GM18873 (cell line): Measurements from ENCODE around the gene FAM131C.
"Not testable (repeated sequence)": the region's sequence is repeated elsewhere in the genome, so short reads cannot be mapped to it uniquely, and the experiment has no call there.

Experiments used
- ATAC-seq: cut with Tn5 transposase; IDR thresholded peaks from one replicate; pipeline ENCODE4 v1.9.1; 2021; ENCODE audit warnings: mild to moderate bottlenecking, moderate library complexity, moderate number of reproducible peaks; ENCODE audit not compliant: unreplicated experiment, low FRiP score

Gene FAM131C

DNA sequence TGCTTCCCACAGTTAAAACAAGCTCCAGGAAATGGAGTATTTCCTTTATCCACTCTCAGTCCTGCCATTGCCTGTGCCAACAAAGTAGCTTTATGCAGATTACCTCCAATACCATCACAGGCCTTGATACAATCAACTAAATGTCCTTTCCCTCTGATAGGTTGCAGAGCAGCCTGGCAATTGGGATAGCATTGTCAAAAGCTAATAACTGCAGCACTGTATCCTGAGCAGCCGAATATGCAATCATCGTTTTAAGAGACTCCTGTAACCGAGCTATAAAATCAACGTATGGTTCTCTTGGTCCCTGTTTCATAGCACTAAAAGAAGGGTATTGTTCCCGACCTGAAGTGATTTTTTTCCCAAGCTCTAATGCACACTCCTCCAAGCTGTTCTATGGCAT lies 33.6 kb upstream of the FAM131C start:
- ATAC-seq, result not testable (repeated sequence)

DNA sequence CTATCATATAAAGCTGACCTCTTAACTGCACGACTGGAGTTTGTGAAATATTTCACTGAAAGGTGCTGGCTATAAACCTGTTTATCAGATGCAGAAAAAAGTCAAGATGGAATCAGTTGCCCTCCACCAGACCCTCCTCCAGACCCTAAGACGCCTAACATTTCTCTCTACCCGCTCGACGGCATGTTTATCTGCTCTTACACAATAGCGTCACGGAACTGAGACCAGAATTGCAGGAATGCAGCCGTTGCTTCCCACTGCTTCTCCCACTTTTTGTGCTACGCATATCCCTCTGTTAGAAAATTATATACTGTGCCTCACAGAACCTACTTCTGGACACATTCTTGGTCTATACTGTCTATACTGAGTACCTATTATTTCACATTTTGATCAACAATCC lies 28.2 kb upstream of the FAM131C start:
- ATAC-seq, result no peak

DNA sequence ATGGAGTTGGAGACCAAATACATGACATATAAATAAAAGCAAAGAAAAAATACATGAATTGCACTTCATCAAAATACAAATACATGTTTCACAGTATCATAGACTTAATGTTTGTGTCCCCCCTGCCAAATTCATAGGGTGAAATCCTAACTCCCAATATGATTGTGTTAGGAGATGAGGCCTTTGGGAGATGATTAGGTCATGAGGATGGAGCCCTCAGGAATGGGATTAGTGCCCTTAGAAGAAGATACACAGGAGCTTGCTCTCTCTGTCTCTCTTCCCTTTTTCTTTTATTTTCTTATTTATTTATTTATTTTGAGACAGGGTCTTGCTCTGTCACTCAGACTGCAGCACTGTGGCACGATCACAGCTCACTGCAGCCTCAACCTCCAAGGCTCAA lies 26.0 kb upstream of the FAM131C start:
- ATAC-seq, result no peak

DNA sequence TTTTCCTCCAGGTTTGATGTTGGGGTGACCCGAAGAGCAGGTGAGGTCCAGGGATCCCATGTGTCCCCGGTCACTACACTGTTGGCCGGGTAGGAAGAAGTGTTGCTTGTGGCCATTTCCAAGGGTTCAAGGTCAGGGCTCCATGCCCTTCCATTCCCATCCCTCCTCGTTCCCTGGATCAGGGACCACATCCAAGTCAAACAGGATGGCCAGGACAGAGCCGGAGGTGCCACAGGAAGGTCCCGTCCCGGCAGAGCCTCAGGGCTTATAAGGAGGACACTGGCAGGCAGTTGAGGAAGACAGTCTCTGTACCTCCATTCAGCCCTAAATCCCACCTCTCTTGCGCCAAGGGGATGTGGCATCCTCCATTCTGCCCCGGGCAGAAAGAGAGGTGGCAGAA lies 22.0 kb upstream of the FAM131C start:
- ATAC-seq, result no peak

DNA sequence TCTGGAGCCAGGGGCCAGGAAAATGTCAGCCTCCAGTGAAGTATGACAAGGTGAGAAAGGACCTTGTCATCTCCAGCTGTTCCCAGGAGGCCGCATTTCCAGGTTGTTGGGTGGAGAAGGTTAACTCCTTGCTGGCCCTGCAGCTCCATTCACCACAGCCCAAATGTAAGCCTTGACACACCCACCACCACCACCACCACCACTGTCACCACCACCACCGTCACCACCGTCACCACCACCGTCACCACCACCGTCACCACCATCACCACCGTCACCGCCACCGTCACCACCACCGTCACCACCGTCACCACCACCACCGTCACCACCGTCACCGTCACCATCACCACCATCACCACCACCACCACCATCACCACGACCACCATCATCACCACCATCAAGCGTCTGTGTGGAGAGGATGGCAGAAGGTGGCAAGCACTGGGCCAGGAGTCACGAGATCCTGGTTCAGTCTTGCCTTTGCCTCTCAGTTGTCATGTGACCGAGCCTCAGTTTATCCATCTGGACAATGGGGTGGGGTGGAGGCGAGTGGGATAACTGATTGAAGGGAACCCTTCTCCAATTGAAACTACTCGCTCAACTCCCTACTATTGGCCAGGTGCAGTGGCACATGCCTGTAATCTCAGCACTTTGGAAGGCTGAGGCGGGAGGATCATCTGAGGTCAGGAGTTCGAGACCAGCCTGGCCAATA lies 21.2 kb upstream of the FAM131C start:
- no peak for ATAC-seq

DNA sequence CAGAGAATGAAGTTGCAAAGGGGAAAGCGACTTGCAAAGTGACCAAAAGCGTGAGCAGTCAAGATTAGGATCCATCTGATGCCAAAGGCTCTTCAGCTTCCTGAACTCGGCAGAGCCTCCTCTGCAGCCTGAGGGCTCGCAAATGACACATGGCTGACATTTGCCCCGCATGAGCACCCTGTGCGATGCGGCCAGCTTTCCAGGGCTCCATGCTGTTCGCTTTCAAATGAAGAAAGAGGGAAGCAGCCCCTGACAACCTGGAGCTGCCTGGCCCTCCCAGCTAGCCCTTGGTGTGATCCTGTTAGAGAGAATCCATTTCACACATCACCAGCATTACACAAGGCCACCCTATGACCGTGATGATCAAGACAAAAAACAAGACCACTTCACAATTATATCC lies 20.2 kb upstream of the FAM131C start:
- ATAC-seq, result no peak

DNA sequence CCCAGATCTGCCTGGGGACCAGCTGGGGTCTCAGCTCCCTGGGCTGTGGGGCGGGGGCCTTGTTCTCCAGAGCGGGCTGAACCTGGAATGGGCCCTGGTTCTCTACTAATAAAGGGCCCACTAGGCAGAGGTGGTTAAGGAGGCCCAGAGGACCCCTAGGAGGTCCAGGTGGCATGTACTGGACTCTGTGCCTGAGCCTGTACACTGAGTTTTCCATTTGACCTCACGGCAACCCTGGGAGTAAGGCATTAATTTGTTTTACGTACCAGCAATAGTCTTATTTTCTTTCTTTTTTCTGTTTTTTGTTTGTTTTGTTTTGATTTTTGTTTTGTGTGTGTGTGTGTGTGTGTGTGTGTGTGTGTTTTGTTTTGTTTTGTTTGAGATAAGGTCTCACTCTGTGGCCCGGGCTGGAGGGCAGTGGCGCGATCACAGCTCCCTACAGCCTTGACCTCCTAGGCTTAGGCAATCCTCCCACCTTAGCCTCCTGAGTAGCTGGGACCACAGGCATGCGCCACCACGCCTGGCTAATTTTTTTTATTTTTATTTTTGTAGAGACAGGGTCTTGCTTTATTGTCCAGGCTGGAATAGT lies 19.6 kb upstream of the FAM131C start:
- ATAC-seq, result no peak

DNA sequence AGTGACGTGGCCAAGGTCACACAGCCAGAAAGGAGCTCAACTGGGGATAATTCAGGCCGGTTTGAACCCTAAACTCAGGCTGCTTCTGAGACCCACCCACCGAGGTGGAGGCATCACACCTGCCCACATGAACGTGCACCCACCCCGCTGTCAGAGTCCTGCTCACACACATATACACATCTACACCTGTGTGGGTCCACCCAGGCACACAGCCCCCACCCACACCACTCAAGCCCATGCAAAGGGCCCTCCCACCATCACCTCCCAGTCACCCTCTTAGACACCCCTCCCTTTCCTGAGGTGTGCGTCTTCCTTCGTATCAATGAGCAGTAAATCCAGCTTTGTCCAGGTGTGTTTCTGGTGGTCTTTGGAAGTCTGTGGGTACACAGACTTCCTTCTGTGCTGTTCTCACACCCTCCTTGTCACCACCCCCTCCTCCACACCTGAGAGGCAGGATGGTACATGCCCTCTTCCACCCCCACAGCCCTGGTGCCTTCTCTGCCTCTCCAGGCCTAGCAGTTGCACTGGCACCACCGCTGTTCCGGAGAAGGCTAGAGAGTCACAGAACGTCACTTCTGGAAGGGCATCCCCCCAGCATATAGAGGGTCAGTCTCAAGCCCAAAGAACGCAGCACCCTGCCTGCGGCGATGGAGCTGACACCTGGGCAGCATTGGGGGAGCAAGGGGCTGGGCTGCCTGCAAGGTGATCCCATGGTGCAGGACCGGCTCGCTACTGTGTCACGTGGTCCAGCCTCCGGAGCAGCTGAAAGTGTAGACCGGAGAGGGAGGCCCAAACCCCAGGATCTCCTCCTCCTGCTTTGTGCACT lies 18.9 kb upstream of the FAM131C start:
- ATAC-seq, result no peak

DNA sequence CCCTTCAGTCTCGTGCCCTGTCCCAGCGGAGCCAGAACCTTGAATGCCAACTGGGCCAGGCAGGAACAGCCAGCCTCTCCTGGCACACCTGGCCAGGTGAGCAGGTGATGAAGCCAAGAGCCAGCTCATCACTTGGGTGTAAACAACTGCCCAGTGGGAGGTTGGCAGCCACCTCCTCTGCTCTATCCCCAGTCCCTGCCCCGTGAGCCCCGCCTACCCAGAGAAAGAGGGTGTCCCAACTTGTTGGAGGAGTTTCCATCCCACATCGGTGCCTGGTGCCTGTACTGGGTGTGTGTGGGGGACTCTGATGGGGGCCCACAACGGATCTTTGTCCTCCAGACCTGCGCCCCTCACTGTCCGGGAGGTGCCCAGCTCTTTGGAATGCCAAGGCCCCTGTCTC lies 17.8 kb upstream of the FAM131C start:
- ATAC-seq, result no peak

DNA sequence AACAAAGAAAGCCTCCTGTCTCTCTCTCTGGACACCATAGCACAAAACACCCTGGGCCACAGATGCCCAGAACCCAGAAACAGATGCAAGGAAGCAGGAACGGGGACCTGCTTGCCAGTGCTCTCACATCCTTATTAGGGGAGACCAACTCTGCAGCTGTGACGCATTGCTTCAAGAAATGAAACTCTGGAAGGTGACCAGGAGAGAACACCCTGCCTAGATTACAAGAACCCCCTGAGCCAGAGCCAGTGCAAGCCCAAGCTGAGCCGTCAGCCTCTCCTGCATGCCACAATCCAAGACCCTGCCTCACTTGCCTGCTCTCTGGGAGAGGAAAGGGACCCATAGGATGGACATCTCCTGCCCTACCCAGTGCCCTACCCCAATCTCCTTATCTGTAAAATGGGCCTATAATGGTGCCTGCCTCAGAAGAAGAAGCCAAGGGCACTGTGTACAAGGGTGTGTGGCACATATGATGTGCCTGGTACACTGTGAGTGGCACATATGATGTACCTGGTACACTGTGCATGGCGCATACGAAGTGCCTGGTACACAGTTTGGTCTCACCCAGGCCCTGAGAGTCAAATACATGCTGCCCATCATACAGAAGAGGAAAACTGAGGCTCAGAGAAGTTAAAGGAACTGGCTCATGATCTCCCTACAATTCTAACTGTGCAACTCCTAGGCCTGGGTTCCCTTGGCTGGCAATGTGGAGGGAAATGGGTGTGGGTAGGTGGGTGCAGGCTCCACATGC lies 16.8 kb upstream of the FAM131C start:
- no peak for ATAC-seq

DNA sequence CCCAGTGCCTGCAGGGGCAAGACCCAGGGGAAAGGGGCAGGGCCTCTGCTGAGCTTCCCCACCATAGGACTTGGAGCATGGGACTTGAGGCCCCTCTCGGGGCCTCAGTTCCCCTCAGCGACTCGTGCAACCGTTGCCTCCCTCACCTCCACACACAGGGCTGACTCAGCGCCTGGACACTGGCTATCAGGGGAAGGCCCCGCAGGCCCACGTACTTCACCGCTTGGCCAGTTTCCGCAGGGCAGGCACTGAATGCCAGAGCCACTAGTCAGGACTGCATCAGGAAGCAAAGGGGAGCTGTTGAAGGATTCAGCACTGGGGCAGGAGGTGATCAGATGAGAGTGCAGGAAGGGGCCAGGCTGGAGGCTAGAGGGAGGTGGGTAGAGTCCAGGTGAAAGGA lies 15.5 kb upstream of the FAM131C start:
- ATAC-seq, result no peak

DNA sequence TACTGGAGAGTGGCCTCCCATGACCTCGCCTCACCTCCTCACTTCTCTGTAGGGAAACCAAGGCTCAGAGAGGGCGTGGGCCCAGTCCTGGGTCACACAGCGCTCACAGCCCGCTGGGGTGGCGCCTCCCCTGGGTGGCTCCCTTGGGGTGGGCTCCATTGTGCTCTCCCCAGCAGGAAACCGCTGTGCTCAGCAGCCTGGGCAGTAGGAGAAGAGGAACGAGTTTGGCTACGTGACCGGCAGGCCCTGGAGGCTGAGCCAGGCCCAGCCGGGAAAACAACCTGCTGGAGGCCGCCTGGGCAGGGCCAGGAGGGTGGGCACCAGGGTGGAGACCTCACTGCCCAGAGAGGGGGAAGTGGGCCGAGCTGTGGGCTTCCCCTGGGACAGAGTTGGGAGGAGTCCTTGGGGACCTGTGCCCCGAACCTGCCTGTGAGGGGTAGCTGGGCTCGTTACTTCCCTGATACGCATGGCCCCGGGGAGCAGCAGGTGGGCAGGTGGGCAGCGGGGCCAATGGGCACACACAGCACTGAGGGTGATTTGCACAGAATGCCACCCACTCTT lies 15.0 kb upstream of the FAM131C start:
- ATAC-seq, result no peak

DNA sequence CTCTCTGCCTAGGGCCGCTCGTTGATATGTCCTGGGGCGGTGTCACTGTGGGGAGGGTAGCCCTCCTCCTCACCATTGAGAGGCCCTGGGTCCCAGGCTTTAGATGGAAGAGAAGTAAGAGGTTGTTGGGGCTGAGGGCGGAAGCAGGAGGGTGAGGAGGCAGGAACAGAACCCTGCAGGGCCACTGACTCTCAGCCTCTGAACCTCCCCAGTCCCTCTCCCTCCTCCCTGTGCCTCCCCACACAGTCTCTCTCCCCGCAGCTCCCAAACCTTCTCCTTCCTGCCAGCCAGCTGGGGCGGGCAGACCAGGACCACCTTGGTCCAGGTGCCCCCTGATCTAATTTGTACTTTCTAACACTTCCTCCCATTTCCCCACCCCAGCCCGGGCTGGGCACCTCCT lies 14.3 kb upstream of the FAM131C start:
- ATAC-seq, result no peak

DNA sequence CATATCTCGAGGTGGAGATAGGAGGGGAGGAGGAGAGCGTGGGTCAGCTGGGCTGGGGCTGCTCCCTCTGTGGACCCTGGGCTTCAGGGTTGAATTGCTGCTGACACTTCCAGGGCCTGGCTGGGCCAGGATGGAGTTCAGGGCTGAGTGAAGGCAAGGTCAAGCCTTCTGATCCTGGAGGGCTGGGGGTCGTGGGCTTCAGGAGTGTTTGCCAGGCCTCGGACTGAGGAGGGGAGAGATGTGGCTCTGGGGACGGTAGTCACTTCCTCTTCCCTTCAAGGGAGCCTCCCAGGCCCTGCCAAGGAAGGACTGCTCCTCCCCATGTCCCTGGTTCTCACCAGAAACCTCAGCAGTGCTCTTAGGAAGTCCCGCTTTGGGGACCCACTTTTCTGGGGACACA lies 12.1 kb upstream of the FAM131C start:
- no peak for ATAC-seq

DNA sequence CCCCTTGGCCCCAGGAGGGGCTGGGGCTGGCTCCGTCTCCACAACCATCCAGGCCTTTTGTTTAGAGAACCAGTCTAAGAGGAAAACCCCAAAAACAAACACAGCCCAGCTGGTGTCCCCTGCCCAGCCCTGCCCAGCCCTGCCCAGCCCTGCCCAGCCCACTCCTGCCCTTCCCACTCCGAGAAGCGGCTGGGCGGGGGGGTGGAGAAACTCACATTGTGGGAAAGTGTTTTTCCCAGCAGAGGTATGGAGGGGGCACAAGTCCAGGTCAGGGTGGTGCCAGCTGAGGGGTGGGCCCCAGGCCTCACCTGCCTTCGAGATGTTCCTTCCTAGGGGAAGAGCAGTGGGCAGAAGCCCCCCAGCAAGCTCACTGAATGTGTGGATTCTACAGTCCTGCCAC lies 10.0 kb upstream of the FAM131C start:
- no peak for ATAC-seq

DNA sequence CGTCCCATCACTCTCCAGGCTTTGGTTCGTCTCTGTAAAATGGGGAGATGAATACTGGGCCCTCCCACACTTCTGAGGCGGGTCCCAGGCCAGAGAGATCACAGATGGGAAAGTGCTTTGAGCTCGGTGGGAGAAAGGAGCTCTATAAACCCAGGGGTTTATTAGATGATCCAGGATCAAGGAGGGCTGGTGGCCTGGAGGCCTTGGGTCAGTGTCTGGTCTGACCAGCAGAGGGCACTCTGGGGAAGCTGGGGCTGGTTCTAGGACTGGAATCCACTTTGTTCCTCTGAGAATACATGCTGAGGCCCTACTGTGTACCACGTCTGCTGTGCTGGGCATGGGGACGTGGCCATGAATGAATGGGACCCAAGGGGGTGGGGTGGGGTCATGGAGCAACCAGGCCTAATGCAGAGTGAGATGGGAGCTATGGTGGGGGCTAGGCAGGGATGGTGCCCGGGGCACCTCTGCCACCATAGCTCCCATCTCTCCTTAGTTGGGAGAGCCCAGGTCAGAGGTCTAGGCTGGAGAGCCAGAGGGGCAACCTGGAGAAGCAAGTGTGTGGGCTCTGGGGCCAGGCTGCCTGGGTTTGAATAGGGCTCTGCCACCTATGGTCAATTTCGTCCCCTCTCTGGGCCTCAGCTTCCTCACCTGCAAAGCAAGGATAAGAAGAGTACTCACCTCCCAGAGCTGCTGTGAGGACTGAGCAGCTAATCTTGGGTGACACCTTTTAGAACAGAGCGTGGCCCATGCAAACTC lies 9.0 kb upstream of the FAM131C start:
- ATAC-seq, result no peak

DNA sequence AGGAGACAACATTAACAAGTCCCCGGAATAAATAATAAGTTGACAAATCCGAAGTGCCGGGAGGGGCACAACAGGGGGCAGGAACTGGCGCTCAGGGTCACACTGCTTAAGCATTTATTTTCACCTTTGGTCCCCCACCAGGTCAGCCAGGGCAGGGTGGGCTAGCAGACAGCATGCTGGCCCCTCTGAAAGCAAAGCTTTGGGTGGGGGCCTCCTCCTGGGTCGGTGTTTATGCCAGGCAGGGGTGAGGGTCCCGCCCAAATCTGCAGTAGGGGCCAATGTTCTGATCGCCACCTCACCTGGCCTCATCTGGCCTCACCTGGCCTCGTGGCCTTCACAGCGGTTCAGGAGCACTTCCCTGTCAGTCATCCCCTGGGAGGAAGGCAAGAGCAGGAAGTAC lies 8.2 kb upstream of the FAM131C start:
- ATAC-seq, result no peak

DNA sequence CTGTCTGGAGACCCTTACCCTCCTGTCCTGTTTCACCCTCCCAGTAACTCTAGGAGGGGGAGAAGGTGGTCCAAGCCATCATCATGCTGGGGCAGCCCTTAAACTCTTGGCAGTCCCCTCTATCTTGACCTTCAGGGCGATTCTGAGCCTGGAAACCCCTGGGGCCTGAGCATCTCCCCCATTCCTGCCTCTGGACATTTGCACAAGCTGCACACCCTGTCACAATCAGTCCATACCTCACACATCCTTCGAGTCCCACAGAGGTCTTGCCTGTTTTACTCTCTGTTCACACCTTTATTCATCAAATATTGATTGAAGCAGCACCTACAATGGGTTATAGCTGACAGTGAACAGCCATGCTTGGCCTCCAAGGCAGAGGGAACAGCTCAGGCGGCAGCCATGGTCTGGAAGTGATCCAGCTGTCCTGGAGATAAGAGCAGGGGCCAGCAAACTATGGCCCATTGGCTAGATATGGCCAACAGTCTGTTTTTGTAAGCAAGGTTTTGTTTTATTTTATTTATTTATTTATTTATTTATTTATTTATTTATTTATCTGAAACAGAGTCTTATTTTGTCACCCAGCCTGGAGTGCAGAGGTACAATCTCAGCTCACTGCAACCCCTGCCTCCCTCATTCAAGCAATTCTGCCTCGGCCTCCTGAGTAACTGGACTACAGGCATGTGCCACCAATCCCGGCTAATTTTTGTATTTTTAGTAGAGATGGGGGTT lies 7.1 kb upstream of the FAM131C start:
- ATAC-seq, result no peak

DNA sequence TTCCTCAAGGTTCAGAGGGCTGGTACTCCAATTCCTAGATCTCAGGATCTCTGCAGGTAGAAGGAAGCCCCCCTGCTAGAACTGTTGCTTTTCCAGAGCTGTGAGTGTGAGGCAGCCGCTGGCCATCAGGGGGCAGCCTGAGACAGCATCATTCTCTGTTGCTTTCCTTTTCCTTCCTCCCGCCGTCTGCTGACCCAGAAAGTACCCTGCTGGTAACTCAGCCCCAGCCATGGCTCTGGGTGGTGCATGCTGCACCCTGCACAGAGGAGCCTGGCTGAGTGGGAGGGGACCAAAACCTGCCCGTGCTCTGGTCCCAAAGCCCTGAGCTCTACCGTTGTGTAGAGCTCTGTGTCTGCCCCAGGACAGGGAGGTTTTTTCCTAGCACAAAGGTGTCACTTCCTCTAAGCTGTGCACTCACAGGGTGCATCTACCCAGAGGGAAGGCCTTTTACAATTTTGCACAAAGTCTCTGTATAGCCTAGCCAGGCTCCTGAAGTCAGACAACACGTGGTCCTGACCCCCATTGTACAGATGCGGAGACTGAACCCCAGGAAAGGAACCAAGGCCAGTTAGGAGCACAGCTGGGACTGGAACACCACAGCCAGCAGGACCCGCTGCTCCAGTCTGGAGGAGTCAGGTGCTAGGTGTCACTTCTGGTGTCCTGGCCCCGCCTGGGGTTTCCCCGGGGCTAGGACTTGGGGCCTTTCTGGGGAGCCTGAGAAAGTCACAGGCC lies 5.6 kb upstream of the FAM131C start:
- ATAC-seq, result no peak
